Prostate gland (tissue), 2 donors: ENCODE measurements around the gene HMG20B.

Source experiments
- POLR2A ChIP-seq: fragments of 450-650 bp; IDR thresholded peaks from one replicate; pipeline ENCODE4 v1.6.1; 2016; ENCODE audit warnings: antibody characterized with exemption, mild to moderate bottlenecking
- POLR2AphosphoS5 ChIP-seq: sonication (generic); formaldehyde crosslinking; IDR thresholded peaks from one replicate; pipeline ENCODE4 v1.6.1; 2017; ENCODE audit warnings: antibody characterized with exemption
- TF ChIP-seq, protein P1 (sequence below), 4 experiments: fragments of 200-600 bp in 2 of 4; fragments of 450-650 bp in 2 of 4; sonication (generic) in 2 of 4; IDR thresholded peaks; 1 replicate in 3 of 4; 2 replicates in 1 of 4; pipeline ENCODE4 v1.5.1; 2016 to 2019; ENCODE audit warnings: antibody characterized with exemption in 4 of 4, mild to moderate bottlenecking in 2 of 4, moderate library complexity in 2 of 4

- TF ChIP-seq, protein P1, sequence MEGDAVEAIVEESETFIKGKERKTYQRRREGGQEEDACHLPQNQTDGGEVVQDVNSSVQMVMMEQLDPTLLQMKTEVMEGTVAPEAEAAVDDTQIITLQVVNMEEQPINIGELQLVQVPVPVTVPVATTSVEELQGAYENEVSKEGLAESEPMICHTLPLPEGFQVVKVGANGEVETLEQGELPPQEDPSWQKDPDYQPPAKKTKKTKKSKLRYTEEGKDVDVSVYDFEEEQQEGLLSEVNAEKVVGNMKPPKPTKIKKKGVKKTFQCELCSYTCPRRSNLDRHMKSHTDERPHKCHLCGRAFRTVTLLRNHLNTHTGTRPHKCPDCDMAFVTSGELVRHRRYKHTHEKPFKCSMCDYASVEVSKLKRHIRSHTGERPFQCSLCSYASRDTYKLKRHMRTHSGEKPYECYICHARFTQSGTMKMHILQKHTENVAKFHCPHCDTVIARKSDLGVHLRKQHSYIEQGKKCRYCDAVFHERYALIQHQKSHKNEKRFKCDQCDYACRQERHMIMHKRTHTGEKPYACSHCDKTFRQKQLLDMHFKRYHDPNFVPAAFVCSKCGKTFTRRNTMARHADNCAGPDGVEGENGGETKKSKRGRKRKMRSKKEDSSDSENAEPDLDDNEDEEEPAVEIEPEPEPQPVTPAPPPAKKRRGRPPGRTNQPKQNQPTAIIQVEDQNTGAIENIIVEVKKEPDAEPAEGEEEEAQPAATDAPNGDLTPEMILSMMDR (IDR thresholded peaks at IDR 0.05), result no peak
- TF ChIP-seq POLR2AphosphoS5, result no peak
- TF ChIP-seq POLR2A, result no peak
These were observed 20.4 kb downstream of the HMG20B start for GRCh38 chr19:3593156-3593555.
